Activated naive CD4-positive, alpha-beta T cell treated with anti-CD3 and anti-CD28 coated beads, Interleukin-2, amount 50 U/mL, for 16 hours (primary cell): ENCODE results near the gene ANO8.
A peak's percentile ranks its signal among the peaks of the same experiment; 100 is the strongest.

Source experiments
- DNase-seq: peaks from one replicate; pipeline ENCODE4 v3.0.0-alpha.2; 2020

The ANO8 gene

DNA sequence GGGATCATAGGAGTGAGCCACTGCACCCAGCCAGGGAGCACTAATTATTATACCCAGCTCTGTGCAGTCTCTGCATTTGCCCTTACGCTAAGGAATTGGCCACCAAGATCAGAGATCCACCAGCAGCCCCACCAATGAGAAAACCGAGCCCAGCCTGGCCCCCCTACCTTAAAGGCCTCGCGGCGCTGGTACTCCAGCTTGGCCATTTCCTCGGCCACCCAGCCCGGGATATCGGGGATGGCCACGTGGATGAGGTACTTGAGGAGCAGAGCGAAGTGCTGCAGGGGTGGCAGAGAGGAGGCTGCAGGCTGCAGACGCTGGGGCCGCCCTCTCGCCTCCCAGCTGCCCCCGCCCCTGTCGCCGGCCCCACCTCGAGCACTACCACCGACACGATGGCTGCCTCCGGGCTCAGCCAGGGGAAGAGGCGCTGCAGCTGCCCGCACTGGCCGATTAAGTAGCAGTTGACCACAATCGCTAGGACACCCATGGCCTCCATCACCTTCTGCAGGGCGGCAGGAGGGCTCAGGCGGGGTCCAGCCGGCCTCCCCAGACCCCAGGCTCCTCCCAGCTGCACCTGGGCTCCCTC, 7.5 kb downstream of the ANO8 start:
- DNase-seq = no peak

DNA sequence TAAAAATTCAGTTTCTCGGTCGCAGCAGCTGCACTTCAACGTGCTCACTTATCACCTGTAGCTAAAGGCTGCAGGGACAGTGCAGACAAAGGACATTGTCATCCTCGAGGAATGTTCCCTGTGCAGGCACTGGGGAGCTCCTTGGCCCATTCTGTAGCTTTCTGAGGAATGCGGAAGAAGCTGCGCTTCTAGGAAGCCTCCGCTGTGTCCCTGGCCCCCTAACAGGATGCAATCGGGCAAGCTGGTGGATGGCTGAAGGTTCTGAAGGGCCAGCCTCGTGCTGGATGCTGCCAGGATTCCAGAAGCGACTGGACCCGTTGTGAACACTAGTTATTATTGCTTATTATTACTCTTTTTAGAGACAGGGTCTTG, 8.1 kb downstream of the ANO8 start:
- DNase-seq = no peak

DNA sequence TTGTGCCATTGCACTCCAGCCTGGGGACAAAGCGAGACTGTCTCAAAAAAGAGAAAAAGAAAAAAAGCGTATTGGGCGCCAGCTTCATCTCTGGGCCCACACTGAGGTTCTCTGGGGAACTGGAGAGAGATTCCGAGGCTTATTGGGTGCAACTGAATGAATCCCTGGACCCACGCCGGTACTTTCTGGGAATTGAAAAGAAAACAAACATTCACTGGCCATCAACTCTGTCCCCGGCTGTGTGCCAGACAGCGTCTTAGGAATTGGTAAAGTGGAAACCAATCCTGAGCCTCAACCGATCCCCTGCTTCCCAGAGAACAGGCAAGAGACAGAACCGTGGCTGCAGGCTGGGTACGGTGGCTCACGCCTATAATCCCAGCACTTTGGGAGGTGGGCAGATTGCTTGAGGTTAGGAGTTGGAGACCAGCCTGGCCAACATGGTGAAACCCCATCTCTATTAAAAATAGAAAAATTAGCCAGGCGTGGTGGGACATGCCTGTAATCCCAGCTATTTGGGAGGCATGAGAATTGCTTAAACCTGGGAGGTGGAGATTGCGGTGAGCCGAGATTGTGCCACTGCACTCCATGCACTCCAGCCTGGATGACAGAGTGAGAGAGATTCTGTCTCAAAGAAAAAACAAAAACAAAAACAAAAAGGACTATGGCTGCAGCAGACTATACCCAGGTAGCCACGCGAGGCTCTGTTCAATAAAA, 8.6 kb downstream of the ANO8 start:
- DNase-seq = no peak

DNA sequence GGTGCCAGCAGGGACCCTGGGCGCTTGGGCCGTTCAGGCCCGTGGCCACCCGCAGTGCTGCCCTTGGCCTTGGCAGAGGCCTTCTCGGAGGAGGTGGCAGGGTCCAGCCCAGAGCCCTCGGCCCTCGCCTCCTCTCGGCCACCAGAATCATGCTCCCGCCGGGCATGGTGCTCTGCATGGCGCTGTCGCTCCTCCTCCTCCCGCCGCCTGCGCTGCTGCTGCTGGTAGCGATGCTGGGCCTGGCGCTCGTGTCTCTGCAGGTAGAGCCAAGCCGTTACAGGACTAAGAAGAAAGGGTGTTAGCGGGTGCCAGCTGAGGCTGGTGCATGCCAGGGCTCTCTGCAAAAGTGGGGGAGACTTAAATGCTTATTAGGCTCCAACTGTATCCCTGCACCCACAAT, 9.5 kb downstream of the ANO8 start:
- no peak for DNase-seq

DNA sequence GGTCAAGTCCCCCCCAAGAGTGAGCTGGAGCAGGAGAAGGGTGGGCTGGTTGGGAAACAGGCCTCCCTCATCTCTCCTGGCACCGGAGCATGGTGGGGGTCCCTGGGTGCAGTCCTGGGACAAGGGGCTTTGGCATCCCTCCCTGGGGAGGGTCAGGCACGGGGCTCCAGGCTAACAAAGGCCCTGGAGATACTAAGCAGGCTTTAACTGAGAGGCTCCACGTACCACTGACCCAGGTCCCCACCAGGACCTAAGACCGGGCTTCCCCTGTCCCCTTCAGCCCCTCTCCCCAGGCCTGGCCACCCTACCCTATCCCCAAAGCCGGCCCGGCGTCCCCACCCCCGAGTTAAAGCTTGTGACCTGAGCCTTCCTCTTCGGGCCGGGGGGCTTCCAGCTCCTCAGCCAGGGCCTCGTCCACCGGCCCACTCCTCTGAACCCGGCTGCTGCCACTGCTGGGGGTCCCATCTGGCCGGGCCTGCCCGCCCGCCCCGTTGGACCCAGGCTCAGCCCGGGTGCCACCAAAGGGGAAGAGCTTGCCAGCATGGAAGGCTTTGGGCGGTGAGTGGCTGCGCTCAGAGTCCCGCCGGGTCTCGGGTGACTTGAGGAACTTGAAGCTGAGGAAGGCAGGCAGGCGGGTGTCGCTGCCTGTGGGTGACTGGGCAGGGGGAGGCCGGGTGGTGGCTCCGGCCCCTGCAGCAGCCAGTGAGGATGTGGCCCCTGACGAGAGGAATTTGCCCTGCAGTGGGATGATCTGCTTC, 10.1 kb downstream of the ANO8 start:
- no peak for DNase-seq

DNA sequence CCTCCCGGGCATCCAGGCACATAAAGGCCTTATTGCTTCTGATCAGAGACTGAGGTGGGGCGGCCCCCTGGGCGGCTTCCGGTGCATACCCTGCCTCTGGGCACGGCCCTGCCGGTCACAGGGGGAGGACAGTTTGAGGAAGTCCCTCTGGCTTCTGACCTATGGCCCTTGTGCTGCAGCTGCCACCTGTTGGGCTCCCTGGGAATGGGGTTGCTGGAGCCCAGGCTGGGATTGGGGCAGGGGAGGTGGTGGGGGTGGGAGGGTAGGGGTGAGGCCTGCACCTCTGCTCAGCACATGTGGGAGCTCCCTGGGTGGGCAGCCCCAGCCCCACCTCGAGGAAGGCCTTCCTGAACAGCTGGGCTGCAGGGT, 10.7 kb downstream of the ANO8 start:
- DNase-seq = no peak

DNA sequence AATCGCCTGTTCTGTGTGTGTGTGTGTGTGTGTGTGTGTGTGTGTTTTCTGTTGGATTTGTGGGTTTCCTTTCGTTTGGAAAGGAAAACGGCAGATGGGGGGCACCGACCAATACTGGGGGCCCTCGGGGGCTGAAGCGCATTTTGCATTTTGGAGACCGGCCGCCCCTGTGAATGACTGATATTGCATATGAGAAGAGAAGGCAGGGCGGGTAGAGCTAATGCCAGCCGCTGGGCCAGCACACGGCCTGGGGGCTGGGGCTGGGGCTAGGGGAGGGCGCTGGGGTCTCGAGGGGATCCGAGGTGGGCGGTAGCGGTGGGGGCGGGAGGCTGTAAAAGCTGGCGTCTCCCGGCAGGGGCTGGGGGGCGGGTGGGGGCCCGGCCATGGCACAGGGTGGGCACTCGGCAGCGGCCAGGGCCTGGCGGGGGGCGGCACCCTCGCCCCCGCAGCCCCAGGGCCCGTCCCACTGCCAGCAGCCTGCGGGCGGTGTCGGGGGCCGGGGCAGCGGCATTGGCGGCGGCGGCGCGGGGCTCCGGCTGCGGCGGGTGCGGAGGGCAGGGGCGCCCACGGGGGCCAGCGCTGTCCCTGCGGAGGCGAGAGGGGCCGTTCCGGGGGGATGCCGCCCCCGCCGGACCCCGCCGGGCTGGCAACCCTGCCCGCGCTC, 11.2 kb downstream of the ANO8 start:
- DNase-seq = no peak

DNA sequence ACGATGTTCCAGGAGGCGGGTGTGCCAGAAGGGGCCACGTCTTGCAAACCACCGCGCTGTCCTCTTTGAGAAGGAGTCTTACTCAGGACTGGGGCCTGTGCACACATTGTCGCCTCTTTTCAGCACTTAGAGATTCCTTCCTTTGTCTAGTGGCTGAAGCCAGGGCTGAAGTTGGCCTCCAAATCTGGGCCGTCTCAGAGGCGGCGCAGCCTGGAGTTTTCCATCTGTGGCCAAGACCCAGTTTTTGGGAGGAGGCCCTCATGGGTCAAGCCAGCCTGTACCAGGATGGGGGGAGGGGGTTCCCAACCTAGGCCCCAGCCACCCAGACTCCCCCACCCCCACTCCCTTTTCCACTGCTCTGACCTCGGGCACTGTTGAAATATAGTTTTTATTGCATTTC, 11.8 kb downstream of the ANO8 start:
- no peak for DNase-seq

DNA sequence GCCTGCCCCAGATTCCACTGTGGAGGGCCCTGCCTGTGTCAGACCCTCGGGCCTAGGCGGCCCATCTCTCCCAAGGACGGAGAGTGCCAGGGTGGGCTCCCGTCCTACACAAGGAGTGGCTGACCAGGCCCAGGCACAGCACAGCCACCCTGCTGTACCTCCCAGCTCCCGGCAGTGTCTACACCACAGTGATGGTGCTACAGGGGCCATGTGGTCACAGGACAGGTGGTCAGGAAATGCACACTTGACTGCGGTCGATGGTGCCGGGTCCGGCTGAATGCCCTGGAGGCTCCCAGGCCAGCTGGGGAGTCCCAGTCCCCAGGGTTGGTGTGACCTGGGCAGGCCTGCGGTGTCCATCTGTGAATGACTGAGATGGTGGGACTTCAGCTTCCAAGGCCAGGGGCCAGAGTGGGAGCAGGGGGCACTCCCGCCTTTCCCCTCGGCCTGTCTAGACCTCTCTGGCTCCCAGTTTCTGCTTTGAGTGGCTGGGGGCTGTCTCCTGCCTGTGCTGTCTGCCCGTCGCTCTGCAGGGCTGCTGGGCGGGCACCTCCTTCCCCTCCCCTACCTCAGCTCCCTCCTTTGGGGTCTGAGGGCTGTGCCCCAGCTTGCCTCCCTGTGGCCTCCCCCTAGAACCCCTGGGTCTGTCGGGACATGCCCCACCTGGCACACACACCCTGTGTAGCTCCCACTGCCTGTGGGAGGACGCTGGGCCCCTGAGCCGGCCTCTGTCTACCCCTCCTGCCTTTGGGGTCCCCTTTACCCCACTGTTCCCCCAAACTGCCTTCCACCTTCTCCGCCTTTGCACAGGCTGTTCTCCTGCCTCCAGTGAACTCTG, 12.8 kb downstream of the ANO8 start:
- no peak for DNase-seq

DNA sequence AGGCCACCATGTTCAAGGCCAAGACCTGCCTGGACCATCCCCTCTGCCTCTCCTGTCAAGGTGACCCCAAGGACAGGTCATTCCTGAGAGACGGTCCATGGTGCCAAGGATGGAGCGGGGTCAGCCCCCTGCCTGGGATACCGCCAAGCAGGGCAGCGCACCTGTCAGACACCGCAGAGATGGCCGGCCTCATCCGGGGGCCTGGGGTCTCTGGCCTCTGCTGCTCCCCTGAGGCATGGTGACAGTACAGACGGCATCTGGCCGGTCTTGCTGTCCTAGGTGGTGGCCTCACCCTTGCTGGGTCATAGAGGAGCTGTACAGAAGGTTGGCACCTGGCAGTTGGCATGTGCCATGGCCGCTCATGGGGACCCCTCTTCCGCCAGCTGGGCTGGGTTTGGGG, 14.2 kb downstream of the ANO8 start:
- no peak for DNase-seq

DNA sequence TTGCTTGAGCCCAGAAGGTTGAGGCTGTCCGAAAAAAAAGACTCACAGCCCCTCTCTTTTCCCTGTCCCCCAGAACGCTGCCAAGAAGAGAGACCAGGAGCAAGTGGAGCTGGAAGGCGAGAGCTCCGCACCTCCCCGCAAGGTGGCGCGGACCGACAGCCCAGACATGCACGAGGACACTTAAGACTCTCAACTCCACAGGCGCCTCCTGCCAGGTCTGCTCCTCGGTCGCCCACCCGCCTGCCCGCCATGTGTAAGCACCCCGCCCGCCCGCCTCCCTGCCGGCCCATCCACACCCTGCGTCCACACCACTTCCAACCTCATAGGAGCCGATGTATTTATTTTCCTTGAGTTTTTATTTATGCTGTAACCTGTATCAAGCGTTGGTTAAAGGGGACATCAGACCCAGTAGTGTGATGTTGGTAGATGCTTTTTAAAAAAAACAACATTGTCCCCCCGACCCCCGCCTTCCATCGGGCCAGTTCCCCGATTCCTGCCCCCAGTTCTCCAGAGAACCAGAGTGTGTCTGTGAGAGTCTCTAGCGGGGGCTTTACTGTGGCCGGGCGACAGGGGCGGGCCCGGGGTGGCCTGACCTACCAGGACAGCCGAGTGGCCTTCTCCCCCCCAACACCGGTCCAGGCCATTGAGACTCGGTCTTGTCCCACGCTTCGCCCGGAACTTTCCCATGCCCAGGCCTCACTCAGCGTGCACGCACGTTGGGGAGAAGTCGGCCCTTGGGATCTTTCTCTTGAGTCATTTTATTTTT, 15.0 kb downstream of the ANO8 start:
- no peak for DNase-seq

DNA sequence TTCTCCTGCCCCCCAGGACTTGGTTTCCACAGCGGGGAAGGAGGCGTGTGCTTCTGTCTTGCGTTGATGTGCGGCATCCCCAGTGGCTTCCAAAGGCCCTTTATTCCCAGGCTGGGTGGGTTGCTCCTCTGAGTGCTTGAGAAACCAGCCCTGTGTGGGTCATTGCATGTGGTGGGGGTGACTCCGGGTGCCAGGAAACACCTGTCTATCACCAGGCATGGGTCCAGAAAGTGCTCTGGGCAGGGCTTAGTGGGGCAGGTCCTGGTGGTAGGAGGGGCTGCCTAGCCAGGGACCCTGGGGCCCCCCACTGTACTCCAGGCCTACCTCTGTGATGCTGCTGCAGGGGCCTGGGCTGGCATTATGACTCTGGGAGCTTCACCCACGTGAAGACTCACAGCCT, 15.7 kb downstream of the ANO8 start:
- no peak for DNase-seq

DNA sequence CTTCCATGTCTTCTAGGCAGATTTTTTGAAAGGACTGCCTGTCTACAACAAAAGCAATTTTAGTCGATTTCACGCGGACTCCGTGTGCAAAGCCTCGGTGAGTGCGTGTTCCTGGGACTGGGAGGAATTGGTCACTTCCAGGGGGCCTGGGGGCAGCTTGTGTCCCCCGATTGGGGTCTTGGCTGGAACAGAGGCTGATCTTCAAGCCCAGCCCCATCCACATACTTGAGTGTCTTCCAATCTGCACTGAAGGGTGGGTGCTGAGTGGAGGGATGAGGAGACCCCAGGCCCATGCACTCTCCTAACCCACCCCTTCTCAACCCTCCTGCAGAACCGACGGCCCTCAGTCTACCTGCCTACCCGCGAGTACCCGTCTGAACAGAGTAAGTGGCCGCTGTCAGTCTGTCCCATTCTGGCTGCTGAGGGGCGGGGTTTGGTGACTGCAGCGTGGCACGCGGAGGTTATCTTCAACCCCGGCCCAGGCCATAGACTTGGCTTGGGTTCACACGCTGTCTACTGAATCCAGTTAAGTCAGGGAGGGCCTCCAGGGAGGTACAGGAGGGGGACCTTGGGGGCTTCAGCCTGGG, 20.6 kb downstream of the ANO8 start:
- no peak for DNase-seq

DNA sequence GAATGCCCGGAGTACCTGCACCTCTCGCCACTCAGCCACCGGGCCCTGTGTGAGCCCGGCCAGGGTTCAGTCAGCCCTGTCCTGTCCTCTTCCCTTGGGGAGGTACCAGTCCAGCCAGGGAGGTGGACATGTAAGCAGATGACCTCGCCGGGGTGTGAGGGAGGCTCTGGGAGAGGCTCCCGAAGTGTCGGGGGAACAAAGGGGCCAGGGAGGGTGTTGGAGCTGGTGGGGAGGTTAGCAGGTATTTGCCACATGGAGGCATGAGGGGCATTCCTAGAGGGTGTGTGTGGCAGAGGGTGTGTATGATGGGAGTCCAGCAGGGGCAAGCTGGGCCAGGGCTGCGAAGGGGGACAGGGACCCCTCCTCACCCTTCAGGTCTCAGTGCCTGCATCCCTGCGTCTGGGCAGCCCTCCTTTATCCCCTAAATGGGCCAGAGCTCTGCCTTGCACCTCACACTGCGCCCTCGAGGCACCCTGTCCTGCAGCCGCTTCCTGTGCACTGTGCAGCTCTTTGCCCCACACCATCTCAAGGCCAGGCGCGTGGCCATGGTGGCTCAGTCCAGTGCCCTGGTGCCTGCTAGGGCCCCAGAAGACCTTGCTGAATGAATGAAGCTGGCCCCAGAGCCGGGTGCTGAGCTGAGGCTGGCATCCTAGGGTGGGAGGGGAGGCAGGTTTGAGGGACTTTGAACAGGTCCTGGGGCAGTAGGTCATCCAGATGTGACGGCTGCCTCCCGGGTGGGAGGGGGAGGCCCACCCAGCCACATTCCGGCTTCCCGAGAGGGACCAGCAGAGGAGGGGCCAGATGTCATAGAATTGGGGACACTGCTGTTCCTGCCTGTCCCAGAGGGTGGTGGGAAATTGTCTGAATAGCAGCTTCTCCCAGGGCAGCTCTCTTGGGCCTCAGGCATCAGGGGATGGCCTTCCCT, 22.2 kb downstream of the ANO8 start:
- no peak for DNase-seq

DNA sequence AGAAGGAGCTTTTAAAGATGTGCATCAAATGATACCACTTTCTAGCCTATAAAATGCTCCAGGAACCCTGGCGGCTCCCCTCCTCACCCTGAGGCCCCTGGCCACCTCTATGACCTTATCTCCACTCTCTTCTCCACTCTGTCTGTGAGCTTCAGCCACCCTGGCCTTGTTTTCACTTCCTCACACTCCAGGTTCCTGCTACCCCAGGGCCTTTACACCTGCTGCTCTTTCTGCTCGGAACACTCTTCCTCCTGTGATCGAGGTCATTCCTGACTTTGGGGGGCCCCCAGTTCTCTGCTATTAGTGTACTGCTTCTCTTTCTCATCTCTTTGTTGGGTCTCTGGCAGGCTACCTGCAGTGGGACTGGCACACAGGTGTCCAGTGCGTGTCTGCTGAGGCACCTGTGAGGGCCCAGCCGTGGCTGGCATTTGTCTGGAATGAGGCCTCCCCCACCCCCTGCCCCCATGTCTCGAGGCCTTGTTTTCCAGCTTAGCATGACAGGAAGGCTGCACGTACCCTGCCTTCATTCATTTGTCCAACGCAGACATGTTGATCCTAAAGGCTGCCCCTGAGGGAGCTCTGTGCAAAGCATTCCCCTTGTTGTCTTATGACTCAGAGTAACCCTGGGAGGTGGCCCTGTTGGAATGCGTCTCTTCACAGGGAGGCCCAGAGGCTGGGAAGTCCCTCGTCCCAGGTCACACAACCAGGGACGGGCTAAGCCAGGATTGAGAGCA, 23.0 kb downstream of the ANO8 start:
- no peak for DNase-seq

DNA sequence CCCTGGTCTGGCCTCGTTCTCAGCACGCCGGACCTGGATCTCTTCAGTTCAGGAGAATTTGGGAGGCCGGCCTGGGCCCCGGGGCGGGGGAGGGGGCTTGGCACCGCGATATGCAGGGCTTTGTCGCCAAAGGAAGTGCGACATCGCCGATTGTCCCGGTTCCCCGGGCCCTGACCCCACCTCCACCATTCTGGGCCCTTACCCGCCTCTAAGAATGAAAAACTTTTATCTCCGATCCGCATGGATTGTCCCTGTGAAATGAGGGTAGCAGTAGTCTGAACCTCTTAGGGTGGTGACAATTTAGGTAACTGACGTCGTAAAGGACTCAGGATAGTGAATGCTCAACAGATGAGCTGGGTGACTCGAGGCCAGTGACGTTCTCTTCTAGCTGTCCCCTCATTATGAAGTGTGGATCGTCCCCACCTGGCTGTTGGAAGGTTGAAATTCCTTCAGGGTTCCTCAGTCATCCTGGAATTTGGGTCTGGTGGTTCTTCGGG, 24.6 kb downstream of the ANO8 start:
- DNase-seq = no peak

DNA sequence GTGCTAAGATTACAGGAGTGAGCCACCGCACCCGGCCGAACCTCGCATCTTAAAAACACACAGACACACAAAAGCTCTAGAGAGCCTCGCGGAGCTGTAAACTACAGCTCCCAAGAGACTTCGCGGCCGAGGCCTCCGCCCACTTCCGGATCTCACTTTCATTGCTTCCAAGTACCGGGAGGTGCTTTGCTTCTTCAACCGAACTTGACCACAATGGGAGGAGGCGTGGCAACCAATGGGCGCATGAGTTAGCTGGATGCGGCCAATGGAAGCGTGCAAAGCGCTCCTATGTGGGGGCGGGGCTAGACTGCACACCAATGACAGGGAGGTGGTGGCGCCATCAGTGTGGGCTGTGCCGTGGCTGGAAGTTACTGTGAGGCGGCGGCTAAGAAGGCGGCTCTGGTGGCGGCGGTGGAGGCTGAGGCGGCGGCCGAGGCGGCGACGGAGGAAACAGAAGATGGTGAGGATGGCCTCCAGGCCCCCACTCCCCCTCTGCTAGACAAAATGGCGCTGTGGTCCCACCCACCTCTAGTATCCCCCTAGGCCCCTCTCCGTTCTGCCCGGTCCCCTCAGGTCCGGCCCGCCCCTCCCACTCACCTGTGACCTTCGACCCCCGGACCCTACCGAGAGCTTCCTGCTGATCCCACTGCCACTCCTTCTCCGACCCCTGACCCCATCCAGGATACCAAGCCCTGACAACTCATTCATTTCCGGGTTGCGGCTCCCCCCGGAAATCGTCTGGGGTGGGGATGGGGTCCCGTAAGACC, 25.3 kb downstream of the ANO8 start, which contains the start of gene DDA1:
DDA1 (plus strand) TSS at position 366 of the 767 bp plus-strand sequence; CDS start at position 458, 92 bp downstream.
- DNase-seq = peak; percentile 99

DNA sequence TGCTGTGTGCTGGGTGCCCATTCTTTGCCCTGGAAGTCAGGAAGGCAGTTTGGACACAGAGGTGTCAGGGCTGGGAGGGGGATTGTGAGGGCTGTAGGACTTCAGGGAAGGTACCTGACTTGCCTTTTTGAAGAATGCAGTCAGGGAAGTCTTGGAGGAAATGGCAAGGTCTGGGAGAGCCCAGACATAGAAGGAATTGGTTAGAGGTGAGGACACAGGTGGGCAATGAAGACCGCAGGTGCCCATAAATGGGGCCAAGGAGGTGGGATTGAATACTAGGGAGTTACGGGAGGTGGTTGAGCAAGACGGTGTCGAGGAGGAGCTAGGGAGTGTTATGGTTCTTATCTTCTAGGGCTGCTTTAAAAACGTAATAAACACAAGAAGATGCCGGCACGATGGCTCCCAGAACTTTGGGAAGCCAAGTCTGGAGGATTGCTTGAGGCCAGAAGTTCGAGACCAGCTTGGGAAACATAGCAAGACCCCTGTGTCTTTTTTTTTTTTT, 26.7 kb downstream of the ANO8 start:
- no peak for DNase-seq
